SK-N-SH treated with all-trans-retinoic acid at 6 μM for 48 hours (cell line): Measurements from ENCODE around the gene SMARCD3.

Experiments
- ATAC-seq: fragments of 200-7000 bp; cut with Tn5 transposase; 3 replicates; pipeline ENCODE4 v1.9.1; 2020; ENCODE audit warnings: mild to moderate bottlenecking, moderate library complexity
- ARNTL ChIP-seq: fragments of 450-650 bp; formaldehyde crosslinking; IDR thresholded peaks from 2 replicates; pipeline ENCODE4 v1.5.0; 2020; ENCODE audit warnings: low read depth, mild to moderate bottlenecking, moderate library complexity, borderline replicate concordance
- BACH2 ChIP-seq: fragments of 250-450 bp; sonication (Bioruptor Pico); IDR thresholded peaks from 2 replicates; pipeline ENCODE4 v1.9.0; 2021; ENCODE audit warnings: mild to moderate bottlenecking, borderline replicate concordance
- CREB5 ChIP-seq: fragments of 250-450 bp; sonication (Bioruptor Pico); IDR thresholded peaks from 2 replicates; pipeline ENCODE4 v1.5.1; 2020; ENCODE audit warnings: low read depth, mild to moderate bottlenecking, moderate library complexity
- CSRNP3 ChIP-seq: fragments of 250-450 bp; sonication (Bioruptor Pico); IDR thresholded peaks from 2 replicates; pipeline ENCODE4 v1.5.1; 2021; ENCODE audit warnings: mild to moderate bottlenecking, moderate library complexity
- GLIS3 ChIP-seq: fragments of 250-450 bp; sonication (Bioruptor Pico); IDR thresholded peaks from 2 replicates; pipeline ENCODE4 v1.5.0; 2020; ENCODE audit warnings: mild to moderate bottlenecking, moderate library complexity
- ISL1 ChIP-seq: fragments of 250-450 bp; sonication (Bioruptor Pico); IDR thresholded peaks from 2 replicates; pipeline ENCODE4 v2.1.2; 2022; ENCODE audit warnings: mild to moderate bottlenecking, moderate library complexity
- PPARA ChIP-seq: fragments of 250-450 bp; sonication (Bioruptor Pico); IDR thresholded peaks from 2 replicates; pipeline ENCODE4 v1.5.0; 2020; ENCODE audit warnings: mild to moderate bottlenecking, borderline replicate concordance
- SNAI2 ChIP-seq: fragments of 250-450 bp; sonication (Bioruptor Pico); IDR thresholded peaks from 2 replicates; pipeline ENCODE4 v1.5.0; 2020; ENCODE audit warnings: mild to moderate bottlenecking, moderate library complexity
- TCF4 ChIP-seq: fragments of 250-450 bp; sonication (Bioruptor Pico); IDR thresholded peaks from 2 replicates; pipeline ENCODE4 v1.8.0; 2021; ENCODE audit warnings: mild to moderate bottlenecking, moderate library complexity, borderline replicate concordance
- TOX ChIP-seq: fragments of 250-450 bp; sonication (Bioruptor Pico); IDR thresholded peaks from 2 replicates; pipeline ENCODE4 v1.8.0; 2021; ENCODE audit warnings: mild to moderate bottlenecking, moderate library complexity, borderline replicate concordance
- ZFP3 ChIP-seq: fragments of 250-450 bp; sonication (Bioruptor Pico); IDR thresholded peaks from 2 replicates; pipeline ENCODE4 v1.5.0; 2020; ENCODE audit warnings: mild to moderate bottlenecking, moderate library complexity
- ZFP30 ChIP-seq: fragments of 450-650 bp; formaldehyde crosslinking; IDR thresholded peaks from 2 replicates; pipeline ENCODE4 v1.5.0; 2022; ENCODE audit warnings: mild to moderate bottlenecking, moderate library complexity
- ZNF70 ChIP-seq: fragments of 450-650 bp; formaldehyde crosslinking; IDR thresholded peaks from 2 replicates; pipeline ENCODE4 v1.5.0; 2020; ENCODE audit warnings: mild to moderate bottlenecking, moderate library complexity
- TF ChIP-seq, protein P1 (sequence below): fragments of 250-450 bp; sonication (Bioruptor Pico); IDR thresholded peaks from 2 replicates; pipeline ENCODE4 v1.5.0; 2020; ENCODE audit warnings: mild to moderate bottlenecking, moderate library complexity
- TF ChIP-seq, protein P2 (sequence below): fragments of 250-450 bp; sonication (Bioruptor Pico); IDR thresholded peaks from 2 replicates; pipeline ENCODE4 v1.8.0; 2021; ENCODE audit warnings: low read depth, mild to moderate bottlenecking, moderate library complexity, borderline replicate concordance

SMARCD3 gene

GRCh38 chr7:151273651-151274390 lies 25.3 kb upstream of the SMARCD3 start:
- no peak for ATAC-seq

GRCh38 chr7:151272877-151273276 lies 24.4 kb upstream of the SMARCD3 start:
- ATAC-seq, result no peak

More at GRCh38 chr7:151273651-151274390, 25.3 kb upstream of the SMARCD3 start:
- TF ChIP-seq ARNTL (CRISPR knock-in tag) (no peak), SNAI2 (CRISPR knock-in tag) (no peak), ISL1 (no peak), TOX (no peak), ZFP3 (CRISPR knock-in tag) (no peak), TCF4 (CRISPR knock-in tag) (no peak)
- TF ChIP-seq, protein P1, sequence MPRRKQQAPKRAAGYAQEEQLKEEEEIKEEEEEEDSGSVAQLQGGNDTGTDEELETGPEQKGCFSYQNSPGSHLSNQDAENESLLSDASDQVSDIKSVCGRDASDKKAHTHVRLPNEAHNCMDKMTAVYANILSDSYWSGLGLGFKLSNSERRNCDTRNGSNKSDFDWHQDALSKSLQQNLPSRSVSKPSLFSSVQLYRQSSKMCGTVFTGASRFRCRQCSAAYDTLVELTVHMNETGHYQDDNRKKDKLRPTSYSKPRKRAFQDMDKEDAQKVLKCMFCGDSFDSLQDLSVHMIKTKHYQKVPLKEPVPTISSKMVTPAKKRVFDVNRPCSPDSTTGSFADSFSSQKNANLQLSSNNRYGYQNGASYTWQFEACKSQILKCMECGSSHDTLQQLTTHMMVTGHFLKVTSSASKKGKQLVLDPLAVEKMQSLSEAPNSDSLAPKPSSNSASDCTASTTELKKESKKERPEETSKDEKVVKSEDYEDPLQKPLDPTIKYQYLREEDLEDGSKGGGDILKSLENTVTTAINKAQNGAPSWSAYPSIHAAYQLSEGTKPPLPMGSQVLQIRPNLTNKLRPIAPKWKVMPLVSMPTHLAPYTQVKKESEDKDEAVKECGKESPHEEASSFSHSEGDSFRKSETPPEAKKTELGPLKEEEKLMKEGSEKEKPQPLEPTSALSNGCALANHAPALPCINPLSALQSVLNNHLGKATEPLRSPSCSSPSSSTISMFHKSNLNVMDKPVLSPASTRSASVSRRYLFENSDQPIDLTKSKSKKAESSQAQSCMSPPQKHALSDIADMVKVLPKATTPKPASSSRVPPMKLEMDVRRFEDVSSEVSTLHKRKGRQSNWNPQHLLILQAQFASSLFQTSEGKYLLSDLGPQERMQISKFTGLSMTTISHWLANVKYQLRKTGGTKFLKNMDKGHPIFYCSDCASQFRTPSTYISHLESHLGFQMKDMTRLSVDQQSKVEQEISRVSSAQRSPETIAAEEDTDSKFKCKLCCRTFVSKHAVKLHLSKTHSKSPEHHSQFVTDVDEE (CRISPR knock-in tag), result no peak
- TF ChIP-seq, protein P2, sequence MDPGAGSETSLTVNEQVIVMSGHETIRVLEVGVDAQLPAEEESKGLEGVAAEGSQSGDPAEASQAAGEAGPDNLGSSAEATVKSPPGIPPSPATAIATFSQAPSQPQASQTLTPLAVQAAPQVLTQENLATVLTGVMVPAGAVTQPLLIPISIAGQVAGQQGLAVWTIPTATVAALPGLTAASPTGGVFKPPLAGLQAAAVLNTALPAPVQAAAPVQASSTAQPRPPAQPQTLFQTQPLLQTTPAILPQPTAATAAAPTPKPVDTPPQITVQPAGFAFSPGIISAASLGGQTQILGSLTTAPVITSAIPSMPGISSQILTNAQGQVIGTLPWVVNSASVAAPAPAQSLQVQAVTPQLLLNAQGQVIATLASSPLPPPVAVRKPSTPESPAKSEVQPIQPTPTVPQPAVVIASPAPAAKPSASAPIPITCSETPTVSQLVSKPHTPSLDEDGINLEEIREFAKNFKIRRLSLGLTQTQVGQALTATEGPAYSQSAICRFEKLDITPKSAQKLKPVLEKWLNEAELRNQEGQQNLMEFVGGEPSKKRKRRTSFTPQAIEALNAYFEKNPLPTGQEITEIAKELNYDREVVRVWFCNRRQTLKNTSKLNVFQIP (CRISPR knock-in tag), result no peak
- TF ChIP-seq, all 23 proteins: peak for 0

More at GRCh38 chr7:151272877-151273276, 24.4 kb upstream of the SMARCD3 start:
- no peak for TF ChIP-seq GLIS3 (CRISPR knock-in tag)
- TF ChIP-seq ZFP3 (CRISPR knock-in tag), result no peak
- TF ChIP-seq PPARA (CRISPR knock-in tag), result no peak
- TF ChIP-seq, protein P1 (CRISPR knock-in tag), result no peak
- TF ChIP-seq BACH2 (CRISPR knock-in tag), result no peak
- TF ChIP-seq SNAI2 (CRISPR knock-in tag), result no peak
- TF ChIP-seq, protein P2 (CRISPR knock-in tag), result no peak
- no peak for TF ChIP-seq ARNTL (CRISPR knock-in tag)
- TF ChIP-seq CSRNP3 (CRISPR knock-in tag), result no peak
- TF ChIP-seq ZFP30 (CRISPR knock-in tag), result no peak
- TF ChIP-seq CREB5 (CRISPR knock-in tag), result no peak
- TF ChIP-seq ZNF70 (CRISPR knock-in tag), result no peak
- no peak for TF ChIP-seq TOX
